GM19372 (cell line): Measurements from ENCODE around the gene SREBF1.

Experiments used
- ATAC-seq: cut with Tn5 transposase; IDR thresholded peaks from one replicate; pipeline ENCODE4 v1.9.1; 2021; ENCODE audit warnings: mild to moderate bottlenecking, low read depth, moderate library complexity; ENCODE audit not compliant: unreplicated experiment

SREBF1 gene

DNA sequence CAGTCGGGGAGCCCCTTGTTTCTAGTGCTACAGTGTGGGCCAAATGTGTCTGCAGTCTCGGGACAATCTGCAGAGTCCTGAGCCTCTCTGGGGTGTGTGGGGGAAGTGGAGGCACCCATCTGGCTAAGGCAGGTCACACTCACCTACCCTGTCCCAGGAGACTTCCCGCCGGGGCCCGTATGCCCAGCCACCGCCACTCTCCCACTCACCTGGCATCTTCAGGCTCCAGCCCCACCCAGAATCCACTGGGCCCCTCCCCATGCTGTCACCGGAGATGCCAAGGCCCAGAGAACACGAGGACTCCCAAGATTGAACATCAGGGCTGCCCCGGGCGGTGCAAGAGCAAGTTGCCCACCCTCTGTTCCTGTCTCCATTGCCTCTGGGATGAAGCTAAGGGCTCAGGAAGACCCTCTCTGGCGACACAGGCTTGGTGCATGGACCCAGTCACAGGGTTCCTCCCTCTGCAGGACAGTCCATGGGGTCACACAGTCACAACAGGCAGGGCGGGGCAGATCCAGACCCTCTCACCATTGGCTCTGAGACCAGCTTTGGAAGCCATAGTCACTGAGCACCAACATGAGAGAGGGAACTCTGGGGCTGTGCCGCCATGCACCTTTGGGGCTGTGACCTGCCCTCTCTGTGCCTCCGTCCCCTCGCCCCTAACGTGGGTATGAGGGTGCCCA, 38.1 kb downstream of the SREBF1 start:
- ATAC-seq, result no peak

DNA sequence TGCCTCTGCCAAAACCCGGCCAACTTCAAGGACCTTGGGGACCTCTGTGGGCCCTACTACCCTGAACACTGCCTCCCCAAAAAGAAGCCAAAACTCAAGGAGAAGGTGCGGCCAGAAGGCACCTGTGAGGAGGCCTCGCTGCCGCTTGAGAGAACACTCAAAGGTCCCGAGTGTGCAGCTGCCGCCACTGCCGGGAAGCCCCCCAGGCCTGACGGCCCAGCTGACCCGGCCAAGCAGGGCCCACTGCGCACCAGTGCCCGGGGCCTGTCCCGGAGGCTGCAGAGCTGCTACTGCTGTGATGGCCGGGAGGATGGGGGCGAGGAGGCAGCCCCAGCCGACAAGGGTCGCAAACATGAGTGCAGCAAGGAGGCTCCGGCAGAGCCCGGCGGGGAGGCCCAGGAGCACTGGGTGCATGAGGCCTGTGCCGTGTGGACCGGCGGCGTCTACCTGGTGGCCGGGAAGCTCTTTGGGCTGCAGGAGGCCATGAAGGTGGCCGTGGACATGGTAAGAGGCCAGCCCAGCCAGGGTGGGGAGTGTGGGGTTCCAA, 38.7 kb downstream of the SREBF1 start:
- no peak for ATAC-seq

DNA sequence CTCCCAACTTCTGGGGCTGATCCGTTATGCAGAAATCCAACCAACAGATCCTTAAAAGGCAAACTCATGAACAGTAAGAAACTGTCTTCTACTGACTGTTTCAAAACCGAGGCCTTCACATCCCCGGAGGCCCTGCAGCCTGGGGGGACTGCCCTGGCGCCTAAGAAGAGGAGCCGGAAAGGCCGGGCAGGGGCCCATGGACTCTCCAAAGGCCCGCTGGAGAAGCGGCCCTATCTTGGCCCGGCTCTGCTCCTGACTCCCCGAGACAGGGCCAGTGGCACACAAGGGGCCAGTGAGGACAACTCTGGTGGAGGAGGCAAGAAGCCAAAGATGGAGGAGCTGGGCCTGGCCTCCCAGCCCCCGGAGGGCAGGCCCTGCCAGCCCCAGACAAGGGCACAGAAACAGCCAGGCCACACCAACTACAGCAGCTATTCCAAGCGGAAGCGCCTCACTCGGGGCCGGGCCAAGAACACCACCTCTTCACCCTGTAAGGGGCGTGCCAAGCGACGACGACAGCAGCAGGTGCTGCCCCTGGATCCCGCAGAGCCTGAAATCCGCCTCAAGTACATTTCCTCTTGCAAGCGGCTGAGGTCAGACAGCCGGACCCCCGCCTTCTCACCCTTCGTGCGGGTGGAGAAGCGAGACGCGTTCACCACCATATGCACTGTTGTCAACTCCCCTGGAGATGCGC, 39.5 kb downstream of the SREBF1 start:
- ATAC-seq, result no peak

DNA sequence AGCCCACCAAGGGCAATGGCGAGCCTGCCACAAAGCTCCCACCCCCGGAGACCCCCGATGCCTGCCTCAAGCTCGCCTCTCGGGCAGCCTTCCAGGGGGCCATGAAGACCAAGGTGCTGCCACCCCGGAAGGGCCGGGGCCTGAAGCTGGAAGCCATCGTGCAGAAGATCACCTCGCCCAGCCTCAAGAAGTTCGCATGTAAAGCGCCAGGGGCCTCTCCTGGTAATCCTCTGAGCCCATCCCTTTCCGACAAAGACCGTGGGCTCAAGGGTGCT, 40.1 kb downstream of the SREBF1 start:
- ATAC-seq, result no peak

DNA sequence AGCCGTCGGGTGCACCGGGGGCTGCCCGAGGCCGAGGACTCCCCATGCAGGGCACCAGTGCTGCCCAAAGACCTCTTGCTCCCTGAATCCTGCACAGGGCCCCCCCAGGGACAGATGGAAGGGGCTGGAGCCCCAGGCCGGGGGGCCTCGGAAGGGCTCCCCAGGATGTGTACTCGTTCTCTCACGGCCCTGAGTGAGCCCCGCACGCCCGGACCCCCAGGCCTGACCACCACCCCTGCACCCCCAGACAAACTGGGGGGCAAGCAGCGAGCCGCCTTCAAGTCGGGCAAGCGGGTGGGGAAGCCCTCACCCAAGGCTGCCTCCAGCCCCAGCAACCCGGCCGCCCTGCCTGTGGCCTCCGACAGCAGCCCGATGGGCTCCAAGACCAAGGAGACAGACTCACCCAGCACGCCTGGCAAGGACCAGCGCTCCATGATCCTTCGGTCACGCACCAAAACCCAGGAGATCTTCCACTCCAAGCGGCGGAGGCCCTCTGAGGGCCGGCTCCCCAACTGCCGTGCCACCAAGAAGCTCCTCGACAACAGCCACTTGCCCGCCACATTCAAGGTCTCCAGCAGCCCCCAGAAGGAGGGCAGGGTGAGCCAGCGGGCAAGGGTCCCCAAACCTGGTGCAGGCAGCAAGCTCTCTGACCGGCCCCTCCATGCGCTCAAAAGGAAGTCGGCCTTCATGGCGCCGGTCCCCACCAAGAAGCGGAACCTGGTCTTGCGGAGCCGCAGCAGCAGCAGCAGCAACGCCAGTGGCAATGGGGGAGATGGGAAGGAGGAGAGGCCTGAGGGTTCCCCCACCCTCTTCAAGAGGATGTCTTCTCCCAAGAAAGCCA, 40.6 kb downstream of the SREBF1 start:
- no peak for ATAC-seq

DNA sequence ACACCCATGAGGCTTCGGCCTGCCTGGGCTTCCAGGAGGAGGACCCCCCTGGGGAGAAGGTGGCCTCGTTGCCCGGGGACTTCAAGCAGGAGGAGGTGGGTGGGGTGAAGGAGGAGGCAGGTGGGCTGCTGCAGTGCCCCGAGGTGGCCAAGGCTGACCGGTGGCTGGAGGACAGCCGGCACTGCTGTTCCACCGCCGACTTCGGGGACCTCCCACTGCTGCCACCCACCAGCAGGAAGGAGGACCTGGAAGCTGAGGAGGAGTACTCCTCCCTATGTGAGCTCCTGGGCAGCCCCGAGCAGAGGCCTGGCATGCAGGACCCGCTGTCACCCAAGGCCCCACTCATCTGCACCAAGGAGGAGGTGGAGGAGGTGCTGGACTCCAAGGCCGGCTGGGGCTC, 41.5 kb downstream of the SREBF1 start:
- no peak for ATAC-seq

DNA sequence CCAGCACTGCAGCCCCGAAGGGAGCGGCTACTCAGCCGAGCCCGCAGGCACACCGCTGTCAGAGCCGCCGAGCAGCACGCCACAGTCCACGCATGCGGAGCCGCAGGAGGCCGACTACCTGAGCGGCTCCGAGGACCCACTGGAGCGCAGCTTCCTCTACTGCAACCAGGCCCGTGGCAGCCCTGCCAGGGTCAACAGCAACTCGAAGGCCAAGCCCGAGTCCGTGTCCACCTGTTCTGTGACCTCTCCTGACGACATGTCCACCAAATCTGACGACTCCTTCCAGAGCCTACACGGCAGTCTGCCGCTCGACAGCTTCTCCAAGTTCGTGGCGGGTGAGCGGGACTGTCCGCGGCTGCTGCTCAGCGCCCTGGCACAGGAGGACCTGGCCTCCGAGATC, 42.4 kb downstream of the SREBF1 start:
- no peak for ATAC-seq

DNA sequence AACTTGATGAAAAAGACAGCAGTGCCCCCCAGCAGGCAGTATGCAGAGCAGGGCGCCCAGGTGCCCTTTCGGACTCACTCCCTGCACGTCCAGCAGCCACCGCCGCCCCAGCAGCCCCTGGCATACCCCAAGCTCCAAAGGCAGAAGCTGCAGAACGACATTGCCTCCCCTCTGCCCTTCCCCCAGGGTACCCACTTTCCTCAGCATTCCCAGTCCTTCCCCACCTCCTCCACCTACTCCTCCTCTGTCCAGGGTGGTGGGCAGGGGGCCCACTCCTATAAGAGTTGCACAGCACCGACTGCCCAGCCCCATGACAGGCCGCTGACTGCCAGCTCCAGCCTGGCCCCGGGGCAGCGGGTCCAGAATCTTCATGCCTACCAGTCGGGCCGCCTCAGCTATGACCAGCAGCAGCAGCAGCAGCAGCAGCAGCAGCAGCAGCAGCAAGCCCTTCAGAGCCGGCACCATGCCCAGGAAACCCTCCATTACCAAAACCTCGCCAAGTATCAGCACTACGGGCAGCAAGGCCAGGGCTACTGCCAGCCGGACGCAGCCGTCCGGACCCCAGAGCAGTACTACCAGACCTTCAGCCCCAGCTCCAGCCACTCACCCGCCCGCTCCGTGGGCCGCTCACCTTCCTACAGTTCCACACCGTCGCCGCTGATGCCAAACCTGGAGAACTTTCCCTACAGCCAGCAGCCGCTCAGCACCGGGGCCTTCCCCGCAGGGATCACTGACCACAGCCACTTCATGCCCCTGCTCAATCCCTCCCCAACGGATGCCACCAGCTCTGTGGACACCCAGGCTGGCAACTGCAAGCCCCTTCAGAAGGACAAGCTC, 43.2 kb downstream of the SREBF1 start:
- no peak for ATAC-seq

DNA sequence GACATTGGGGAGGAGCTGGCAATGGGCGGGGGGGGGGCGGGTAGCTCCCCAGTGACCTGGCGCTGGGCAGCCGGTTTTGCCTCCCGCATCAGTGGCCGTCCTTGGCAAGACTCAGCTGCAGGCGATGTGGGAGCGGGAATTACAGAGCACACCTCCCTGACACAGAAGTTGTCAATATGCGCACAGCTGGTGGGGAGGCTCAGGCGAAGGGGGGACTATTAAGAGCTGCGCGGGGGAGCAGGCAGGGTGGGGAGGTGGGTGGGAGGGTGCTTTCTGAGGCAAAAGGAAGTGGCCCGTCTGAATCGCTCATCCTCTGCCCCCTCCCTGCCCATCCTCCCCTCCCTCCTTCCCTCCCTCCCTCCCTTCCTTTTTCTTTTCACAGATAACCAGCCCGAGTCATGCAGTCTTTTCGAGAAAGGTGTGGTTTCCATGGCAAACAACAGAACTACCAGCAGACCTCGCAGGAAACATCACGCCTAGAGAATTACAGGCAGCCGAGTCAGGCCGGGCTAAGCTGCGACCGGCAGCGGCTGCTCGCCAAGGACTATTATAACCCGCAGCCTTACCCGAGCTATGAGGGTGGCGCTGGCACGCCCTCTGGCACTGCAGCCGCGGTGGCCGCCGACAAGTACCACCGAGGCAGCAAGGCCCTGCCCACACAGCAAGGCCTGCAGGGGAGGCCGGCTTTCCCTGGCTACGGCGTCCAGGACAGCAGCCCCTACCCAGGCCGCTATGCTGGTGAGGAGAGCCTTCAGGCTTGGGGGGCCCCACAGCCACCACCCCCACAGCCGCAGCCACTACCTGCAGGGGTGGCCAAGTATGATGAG, 44.0 kb downstream of the SREBF1 start:
- no peak for ATAC-seq

DNA sequence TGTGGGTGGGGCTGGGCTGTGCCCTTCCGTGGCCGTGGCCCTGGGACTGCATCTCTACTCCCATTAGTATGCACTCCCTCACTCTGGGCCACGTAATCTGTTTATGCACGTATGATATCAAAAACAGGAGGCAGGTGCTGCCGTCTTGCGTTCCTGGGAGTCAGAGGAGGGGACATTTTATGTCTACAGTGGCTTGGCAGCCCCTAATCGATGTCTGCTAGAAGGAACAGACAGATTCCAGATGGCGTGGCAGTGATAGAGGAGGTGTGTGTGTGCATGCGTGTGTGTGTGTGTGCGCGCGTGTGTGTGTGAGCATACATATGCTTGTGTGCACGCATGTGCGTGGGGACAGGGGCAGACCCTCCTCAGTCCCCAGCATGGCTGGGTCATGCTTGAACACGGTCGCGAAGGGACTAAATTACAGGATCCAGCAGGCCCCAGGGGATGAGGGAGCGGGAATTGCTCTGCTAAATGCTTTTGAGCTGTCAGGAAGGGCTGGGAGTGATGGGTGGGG, 44.7 kb downstream of the SREBF1 start:
- no peak for ATAC-seq

DNA sequence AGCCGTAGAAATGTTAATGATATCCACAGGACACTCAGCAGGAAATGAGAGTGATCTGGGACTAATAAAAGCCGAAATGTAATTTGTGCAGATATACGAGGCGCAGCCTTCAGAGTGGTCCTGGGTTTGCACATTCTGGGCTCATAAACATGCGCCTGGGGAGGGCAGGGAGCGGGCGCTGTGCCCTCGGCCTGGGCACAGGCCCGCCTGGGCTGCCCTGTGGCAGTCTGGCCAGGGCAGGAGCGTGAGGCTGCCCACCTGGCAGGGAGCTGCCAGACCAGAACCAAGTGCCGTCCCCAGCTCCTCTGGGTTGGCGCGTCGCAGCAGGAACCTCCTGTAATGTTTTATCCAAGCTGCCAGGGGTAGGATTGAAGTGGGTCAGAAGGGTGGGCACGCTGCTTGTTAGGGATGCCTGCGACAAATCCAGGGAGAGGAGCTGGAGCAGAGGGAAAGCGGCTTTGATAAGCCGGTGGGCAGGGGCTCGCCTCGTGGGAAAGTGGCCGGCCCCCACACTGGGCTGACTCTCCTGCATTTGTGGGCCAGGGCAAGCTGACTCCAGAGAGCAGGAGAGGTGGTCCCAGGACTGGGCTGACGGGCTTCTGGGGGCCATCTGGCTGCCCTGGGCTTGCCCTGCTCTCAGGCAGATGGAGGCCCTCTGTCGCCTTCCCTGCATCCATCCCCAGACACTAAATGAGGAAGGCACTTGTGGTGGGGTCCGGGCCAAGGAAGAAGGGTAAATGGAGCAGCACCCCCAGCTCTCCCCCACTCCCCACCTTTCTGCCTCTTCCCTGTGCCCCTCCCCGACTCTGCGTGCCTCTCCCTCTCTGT, 45.9 kb downstream of the SREBF1 start:
- no peak for ATAC-seq

DNA sequence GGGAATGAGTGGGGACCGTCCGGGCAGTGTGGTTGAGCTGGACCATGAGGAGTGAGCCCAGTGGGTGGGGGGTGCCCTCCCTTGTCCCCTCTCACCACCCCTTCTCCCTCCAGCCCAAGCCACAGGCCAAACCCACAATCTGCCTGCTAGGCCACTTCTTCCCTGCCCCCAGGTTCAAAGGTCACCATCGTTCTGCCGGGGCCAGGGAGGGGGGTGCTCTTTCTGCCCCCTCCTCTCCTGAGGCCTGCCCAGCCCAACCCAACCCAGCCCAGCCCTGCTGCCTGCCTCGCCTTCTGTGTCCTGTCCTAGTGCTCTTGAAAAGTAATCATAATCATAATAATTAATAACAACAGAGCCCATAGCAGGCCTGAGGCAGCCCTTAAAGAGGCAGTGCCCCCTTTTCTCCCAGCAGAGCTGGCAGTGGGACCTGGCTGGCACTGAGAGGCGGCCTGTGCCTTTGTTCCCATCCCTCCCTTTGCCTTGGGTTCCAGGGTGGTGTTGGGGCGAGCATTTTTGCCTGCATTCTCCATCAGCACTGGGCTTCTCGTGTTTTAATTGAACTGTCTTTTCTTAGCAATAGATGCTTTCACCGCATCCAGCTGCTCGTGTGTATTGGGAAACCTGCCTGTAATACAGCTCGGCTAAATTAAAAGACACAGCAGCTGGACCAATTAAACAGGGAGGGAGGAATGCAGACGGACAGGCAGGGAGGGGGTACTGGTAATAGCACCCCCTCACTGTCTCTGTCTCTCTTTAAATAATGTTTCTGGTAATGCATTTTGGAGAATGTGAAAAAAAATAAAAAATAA, 46.8 kb downstream of the SREBF1 start:
- ATAC-seq, result no peak

DNA sequence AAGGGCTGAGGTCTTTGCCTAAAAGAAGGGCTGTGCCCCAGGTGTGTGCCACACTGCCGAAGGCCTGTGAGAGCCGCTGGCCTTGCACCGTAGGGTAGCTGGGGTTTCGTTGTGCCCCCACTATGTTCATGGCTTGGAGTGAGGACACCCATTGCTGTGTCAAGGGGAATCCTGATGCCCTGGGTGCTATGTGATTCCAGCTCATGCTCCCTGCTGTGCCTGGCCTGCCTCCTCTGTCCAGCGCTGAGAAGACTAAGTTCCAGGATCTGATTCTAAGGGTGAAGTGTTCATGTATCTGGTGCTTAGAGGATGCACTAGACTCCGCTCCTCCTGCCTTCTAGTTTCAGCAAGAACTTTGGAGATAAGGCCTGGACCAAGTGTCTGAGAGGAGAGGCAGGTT, 47.4 kb downstream of the SREBF1 start:
- ATAC-seq, result no peak

DNA sequence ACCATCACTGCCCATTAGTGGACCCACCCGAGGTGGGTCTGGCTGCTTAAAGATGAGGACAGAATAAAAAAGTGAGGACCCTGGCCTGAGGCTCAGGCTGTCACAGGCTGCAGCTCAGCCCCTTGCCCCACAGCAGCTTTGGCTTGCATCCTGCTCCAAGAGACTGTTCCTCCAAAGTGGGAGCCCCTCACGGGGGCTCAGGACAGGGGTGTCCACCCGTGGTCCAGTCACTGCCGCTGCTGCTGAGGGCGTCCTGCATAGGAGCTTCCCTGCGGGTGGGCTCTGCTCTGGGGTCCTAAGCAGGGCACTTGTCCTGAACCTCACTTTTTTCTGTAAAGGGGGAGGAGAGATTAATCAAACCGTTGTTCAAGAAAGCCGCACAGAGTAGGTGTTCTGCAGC, 47.8 kb downstream of the SREBF1 start:
- ATAC-seq, result no peak

DNA sequence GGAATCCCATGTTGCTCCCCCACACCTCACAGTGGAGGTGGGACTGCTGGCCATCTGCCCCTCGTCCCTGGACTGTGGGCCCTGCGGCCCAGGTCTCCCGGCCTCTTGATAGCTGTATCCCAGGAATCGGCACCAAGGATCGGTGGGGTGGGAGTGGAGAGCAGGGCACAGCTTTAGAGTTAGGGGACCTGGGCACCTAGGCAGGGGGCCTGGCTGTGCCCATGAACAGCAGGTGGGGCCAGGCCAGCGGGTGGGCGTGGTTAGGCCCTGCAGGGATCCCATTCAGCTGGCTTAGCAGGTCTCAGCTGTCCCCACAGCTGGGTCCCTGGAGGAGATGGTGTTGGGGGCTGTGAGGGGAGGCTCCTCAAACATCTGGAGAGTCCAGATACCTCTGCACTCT, 49.2 kb downstream of the SREBF1 start:
- no peak for ATAC-seq

DNA sequence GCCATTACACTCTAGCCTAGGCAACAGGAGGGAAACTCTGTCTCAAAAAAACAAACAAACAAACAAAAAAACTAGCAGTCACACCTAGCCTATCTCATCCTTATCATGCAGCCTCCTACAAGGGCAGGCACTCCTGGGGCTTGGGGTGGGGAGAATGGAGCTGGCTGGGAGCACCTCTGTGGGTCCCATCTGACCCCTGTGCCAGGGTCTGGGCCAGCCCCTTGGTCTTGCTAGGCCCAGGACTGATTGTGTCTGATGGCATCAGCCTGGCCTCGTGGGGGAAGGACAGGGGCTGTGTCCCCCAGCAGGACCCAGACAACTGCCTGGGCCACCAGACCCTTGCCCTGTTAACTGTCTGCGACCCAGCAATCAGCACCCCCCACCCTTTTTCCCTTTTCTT, 49.8 kb downstream of the SREBF1 start:
- ATAC-seq, result no peak

DNA sequence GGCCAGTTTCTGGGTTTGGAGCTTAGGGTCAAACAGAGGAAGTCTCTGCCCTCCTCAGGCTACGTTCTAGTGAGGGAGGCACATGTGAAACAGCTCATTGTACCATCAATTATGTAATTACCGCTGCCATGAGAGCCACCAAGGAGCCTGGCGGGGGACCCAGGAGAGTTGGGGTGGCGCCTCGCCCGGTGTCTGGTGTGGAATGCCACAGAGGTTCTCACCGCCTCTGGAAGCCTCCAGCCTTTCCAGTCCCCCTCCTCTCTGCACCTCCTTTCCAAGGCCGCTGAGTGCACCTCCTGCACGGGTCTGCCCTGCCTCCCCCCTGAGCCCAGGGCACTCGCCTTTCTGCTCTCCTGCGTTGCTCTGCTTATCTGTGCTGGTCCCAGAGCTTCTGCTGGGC, 51.4 kb downstream of the SREBF1 start:
- no peak for ATAC-seq
